Neural cell (in vitro differentiated cells): ENCODE data around the gene FOXK1.

ENCODE experiments used
- EP300 ChIP-seq: fragments of 450-650 bp; conservative IDR thresholded peaks from 2 replicates; pipeline ENCODE4 v1.6.1; 2014; ENCODE audit warnings: antibody characterized with exemption, mild to moderate bottlenecking, moderate library complexity; ENCODE audit not compliant: poor library complexity, severe bottlenecking
- EZH2 ChIP-seq: fragments of 200-600, 300-800 bp; shearing (Covaris generic), sonication (generic); IDR thresholded peaks from 2 replicates; pipeline ENCODE4 v1.6.1; 2014; ENCODE audit warnings: antibody characterized with exemption, low read length, borderline replicate concordance, mild to moderate bottlenecking; ENCODE audit not compliant: insufficient read depth, poor library complexity, severe bottlenecking
- POLR2AphosphoS5 ChIP-seq: IDR thresholded peaks from 2 replicates; pipeline ENCODE4 v1.6.1; 2012
- RAD21 ChIP-seq: fragments of 450-650 bp; conservative IDR thresholded peaks from 2 replicates; pipeline ENCODE4 v1.6.1; 2014; ENCODE audit warnings: antibody characterized with exemption, mild to moderate bottlenecking, moderate library complexity
- SMC3 ChIP-seq: fragments of 450-650 bp; conservative IDR thresholded peaks from 2 replicates; pipeline ENCODE4 v1.6.1; 2014; ENCODE audit warnings: antibody characterized with exemption, mild to moderate bottlenecking, moderate library complexity; ENCODE audit not compliant: poor library complexity
- TF ChIP-seq, protein P1 (sequence below): fragments of 450-650 bp; IDR thresholded peaks from 2 replicates; pipeline ENCODE4 v1.5.1; 2014; ENCODE audit warnings: antibody characterized with exemption, mild to moderate bottlenecking, moderate library complexity; ENCODE audit not compliant: poor library complexity, severe bottlenecking

DNA sequence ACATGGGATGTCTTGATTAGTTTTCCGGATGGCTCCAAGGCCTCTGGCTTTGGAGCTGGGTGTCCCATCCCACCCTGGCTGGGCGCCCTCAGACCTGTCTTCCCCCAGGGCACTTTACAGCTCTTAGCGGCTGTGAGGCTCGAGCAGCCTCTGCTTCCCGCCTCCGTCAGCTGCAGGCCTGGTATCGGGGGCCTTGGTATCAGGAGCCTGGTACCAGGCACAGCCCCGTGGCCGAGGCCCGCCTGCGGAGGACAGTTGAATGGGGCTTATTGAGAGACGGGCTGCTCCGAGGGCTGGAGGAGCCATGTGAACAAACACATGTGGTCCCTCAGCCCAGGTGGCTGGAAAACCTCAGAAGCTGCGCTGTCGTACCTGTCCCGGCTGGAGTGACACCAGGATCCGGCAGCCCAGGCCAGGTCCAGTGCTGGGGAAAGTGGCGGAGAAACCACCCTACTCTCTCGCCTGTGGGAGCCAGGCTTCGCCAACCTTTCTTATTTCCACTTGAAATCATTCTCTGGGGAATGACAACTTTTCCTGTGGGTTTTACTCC is 69.4 kb downstream of the FOXK1 start:
- TF ChIP-seq POLR2AphosphoS5: no peak
- no peak for TF ChIP-seq SMC3
- TF ChIP-seq, protein P1, sequence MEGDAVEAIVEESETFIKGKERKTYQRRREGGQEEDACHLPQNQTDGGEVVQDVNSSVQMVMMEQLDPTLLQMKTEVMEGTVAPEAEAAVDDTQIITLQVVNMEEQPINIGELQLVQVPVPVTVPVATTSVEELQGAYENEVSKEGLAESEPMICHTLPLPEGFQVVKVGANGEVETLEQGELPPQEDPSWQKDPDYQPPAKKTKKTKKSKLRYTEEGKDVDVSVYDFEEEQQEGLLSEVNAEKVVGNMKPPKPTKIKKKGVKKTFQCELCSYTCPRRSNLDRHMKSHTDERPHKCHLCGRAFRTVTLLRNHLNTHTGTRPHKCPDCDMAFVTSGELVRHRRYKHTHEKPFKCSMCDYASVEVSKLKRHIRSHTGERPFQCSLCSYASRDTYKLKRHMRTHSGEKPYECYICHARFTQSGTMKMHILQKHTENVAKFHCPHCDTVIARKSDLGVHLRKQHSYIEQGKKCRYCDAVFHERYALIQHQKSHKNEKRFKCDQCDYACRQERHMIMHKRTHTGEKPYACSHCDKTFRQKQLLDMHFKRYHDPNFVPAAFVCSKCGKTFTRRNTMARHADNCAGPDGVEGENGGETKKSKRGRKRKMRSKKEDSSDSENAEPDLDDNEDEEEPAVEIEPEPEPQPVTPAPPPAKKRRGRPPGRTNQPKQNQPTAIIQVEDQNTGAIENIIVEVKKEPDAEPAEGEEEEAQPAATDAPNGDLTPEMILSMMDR: no peak
- TF ChIP-seq RAD21: no peak
- no peak for TF ChIP-seq EZH2
- TF ChIP-seq EP300: no peak
